ENCODE results near the gene PSIP1.
"Not testable (repeated sequence)": the region's sequence is repeated elsewhere in the genome, so short reads cannot be mapped to it uniquely, and the experiment has no call there.

Gene PSIP1

GRCh38 chr9:15501803-15502202 is 9.0 kb downstream of the PSIP1 start:
- no peak for DNase-seq (ENCODE audit: low spot score)

GRCh38 chr9:15501179-15501578 is 9.6 kb downstream of the PSIP1 start:
- DNase-seq (ENCODE audit: low spot score), result no peak

- no peak for DNase-seq (ENCODE audit: low spot score)
Observed at GRCh38 chr9:15499139-15499538, 11.6 kb downstream of the PSIP1 start.

- DNase-seq (ENCODE audit: low spot score), result no peak
Observed at GRCh38 chr9:15498246-15498995, 12.3 kb downstream of the PSIP1 start.

GRCh38 chr9:15492485-15493150 is 18.2 kb downstream of the PSIP1 start:
- DNase-seq (ENCODE audit: low spot score), result no peak

GRCh38 chr9:15491950-15492349 is 18.8 kb downstream of the PSIP1 start:
- DNase-seq (ENCODE audit: low spot score), result no peak

- no peak for DNase-seq (ENCODE audit: low spot score)
Observed at GRCh38 chr9:15485836-15486666, 24.7 kb downstream of the PSIP1 start.

- DNase-seq (ENCODE audit: low spot score), result no peak
Observed at GRCh38 chr9:15484802-15485201, 26.0 kb downstream of the PSIP1 start.

- no peak for DNase-seq (ENCODE audit: low spot score)
Observed at GRCh38 chr9:15482146-15482545, 28.6 kb downstream of the PSIP1 start.

GRCh38 chr9:15480028-15480427 is 30.7 kb downstream of the PSIP1 start:
- DNase-seq (ENCODE audit: low spot score), result no peak

- no peak for DNase-seq (ENCODE audit: low spot score)
Observed at GRCh38 chr9:15475923-15476536, 34.7 kb downstream of the PSIP1 start.

GRCh38 chr9:15469862-15470261 is 40.9 kb downstream of the PSIP1 start:
- no peak for DNase-seq (ENCODE audit: low spot score)

- DNase-seq (ENCODE audit: low spot score), result no peak
Observed at GRCh38 chr9:15469406-15469805, 41.4 kb downstream of the PSIP1 start.

GRCh38 chr9:15468145-15468544 is 42.6 kb downstream of the PSIP1 start:
- no peak for DNase-seq (ENCODE audit: low spot score)

- DNase-seq (ENCODE audit: low spot score), result no peak
Observed at GRCh38 chr9:15461601-15462000, 49.2 kb downstream of the PSIP1 start.

- DNase-seq (ENCODE audit: low spot score), result no peak
Observed at GRCh38 chr9:15461056-15461455, 49.7 kb downstream of the PSIP1 start.

- DNase-seq (ENCODE audit: low spot score), result no peak
Observed at GRCh38 chr9:15453956-15454355, 56.8 kb downstream of the PSIP1 start.

- no peak for DNase-seq (ENCODE audit: low spot score)
Observed at GRCh38 chr9:15444141-15444540, 66.6 kb downstream of the PSIP1 start.

- not testable (repeated sequence) for DNase-seq (ENCODE audit: low spot score)
Observed at GRCh38 chr9:15442264-15442663, 68.5 kb downstream of the PSIP1 start.

- not testable (repeated sequence) for DNase-seq (ENCODE audit: low spot score)
Observed at GRCh38 chr9:15441841-15442240, 68.9 kb downstream of the PSIP1 start.

- no peak for DNase-seq (ENCODE audit: low spot score)
Observed at GRCh38 chr9:15438891-15439290, 71.9 kb downstream of the PSIP1 start.

- DNase-seq (ENCODE audit: low spot score), result no peak
Observed at GRCh38 chr9:15433661-15434060, 77.1 kb downstream of the PSIP1 start.
